ENCODE results near the gene RABEP2. TPM values are rescaled to one million over a fixed set of nuclear protein-coding genes. Genes with fewer than 3 reads are reported as not detected.

Gene RABEP2
- total and polyA plus RNA-seq, 9 of the 15 experiments (the other 6 are each of a cell fraction or from before 2014, with no cell fraction given), result 0.15 to 13.4 (median 3.5) TPM

GRCh38 chr16:28873543-28874201 is 51.4 kb downstream of the RABEP2 start:
- WGBS (ENCODE audit: insufficient coverage, low coverage, missing lambda C conversion rate), result 64% methylated on average over 15 of the region's 18 CpGs
- intact Hi-C loops (cut with micrococcal nuclease) (loop anchor here (5.0 kb wide), 1 partner anchor 74 kb away; no protein-coding TSS in a partner anchor), in situ Hi-C loops (cut with MboI) (no loop called here)
- Histone ChIP-seq H3K27me3 (ENCODE audit: control insufficient read depth in 2 of 2, insufficient read depth in 2 of 2, low read length in 2 of 2) (no peaks in the 10 kb centered on the region; a peak in 1 of 5 replicates), H3K36me3 (ENCODE audit: control insufficient read depth, insufficient read depth, low read length) (peaks cover 59% of the 10 kb centered on the region; the same call in 2 of the 3 replicates), H3K79me2 (ENCODE audit: control insufficient read depth, insufficient read depth, low read length) (0 out of 3 replicates have a peak, but pooled peaks cover under 1% of the 10 kb centered on the region), H3K9me3 (replicated peaks; ENCODE audit: control insufficient read depth, insufficient read depth, low read depth, low read length) (no peaks in the 10 kb centered on the region), H3K4me2 (ENCODE audit: insufficient read depth, low read length) (no peak overlapping the region), H3K9ac (ENCODE audit: insufficient read depth in 1 of 2, low read depth in 2 of 2, low read length in 2 of 2) (no peak overlapping the region; a peak in 1 of 4 replicates), H3K4me1 (replicated peaks in 1 of 2; ENCODE audit: control insufficient read depth in 2 of 2, insufficient read depth in 2 of 2, low read length in 2 of 2) (peaks cover under 1 to 52% of the 10 kb centered on the region in 2 experiments; a peak in 4 of 5 replicates), H2AFZ (ENCODE audit: low read depth, low read length) (no peak overlapping the region), H3K9me1 (ENCODE audit: control insufficient read depth, insufficient read depth, low read length) (no peaks in the 10 kb centered on the region), H4K20me1 (replicated peaks; ENCODE audit: control insufficient read depth, insufficient read depth, low read length) (no peaks in the 10 kb centered on the region), H3K4me3 (no peak overlapping the region), H3K27ac (ENCODE audit: extremely low read depth, low read depth, low read length) (no peak overlapping the region)
- TSS peak; percentile 45 for BruUV-seq (replicated peaks)
- DNase-seq (ENCODE audit: extremely low read depth in 1 of 4, low spot score in 3 of 4) (peak; percentile 63 to 85 (median 80)), ATAC-seq (peak; percentile 92), FAIRE-seq (peak; percentile 6)
- POLR2A ChIA-PET, result interaction anchor here (0.7 to 6.9 kb wide), 2 partner anchors 10 to 20 kb away, joined by 3 to 58 read pairs; partner anchors contain the start of gene SH2B1
- CTCF ChIA-PET (ENCODE audit: low intra/inter-chr PET ratio), result interaction anchor here (1.4 kb wide), 1 partner anchor 72 kb away, joined by 10 read pairs; no protein-coding TSS in a partner anchor
- TF ChIP-seq CC2D1A (IDR thresholded peaks at IDR 0.05), result no peak
- TF ChIP-seq ZBTB7A (IDR thresholded peaks at IDR 0.05; ENCODE audit: borderline replicate concordance, control insufficient read depth, low read depth, low read length), result peak; percentile 74; the same call in 1 of the 2 replicates
- TF ChIP-seq ZBTB5 (IDR thresholded peaks at IDR 0.05), result no peak
- peak; percentile 24; the same call in 1 of the 2 replicates for TF ChIP-seq RBFOX2 (IDR thresholded peaks at IDR 0.05; ENCODE audit: low read depth, low read length)
- no peak for TF ChIP-seq HMG20A (CRISPR knock-in tag; conservative IDR thresholded peaks at IDR 0.05)
- no peak for TF ChIP-seq ZNF253 (CRISPR knock-in tag; conservative IDR thresholded peaks at IDR 0.05)
- TF ChIP-seq MAZ (CRISPR knock-in tag; conservative IDR thresholded peaks at IDR 0.05 in 1 of 2, IDR thresholded peaks at IDR 0.05 in 1 of 2), result peak; percentile 64 to 78; a peak in 3 of 4 replicates
- no peak for TF ChIP-seq ZNF584 (CRISPR knock-in tag; IDR thresholded peaks at IDR 0.05; ENCODE audit: low read depth)
- TF ChIP-seq ID3 (CRISPR knock-in tag; IDR thresholded peaks at IDR 0.05), result no peak
- no peak for TF ChIP-seq ID3 (tag; IDR thresholded peaks at IDR 0.05)
- TF ChIP-seq SMAD4 (CRISPR knock-in tag; conservative IDR thresholded peaks at IDR 0.05), result no peak
- TF ChIP-seq PRDM10 (IDR thresholded peaks at IDR 0.05; ENCODE audit: partially characterized antibody), result peak; percentile 57
- TF ChIP-seq, protein P1, sequence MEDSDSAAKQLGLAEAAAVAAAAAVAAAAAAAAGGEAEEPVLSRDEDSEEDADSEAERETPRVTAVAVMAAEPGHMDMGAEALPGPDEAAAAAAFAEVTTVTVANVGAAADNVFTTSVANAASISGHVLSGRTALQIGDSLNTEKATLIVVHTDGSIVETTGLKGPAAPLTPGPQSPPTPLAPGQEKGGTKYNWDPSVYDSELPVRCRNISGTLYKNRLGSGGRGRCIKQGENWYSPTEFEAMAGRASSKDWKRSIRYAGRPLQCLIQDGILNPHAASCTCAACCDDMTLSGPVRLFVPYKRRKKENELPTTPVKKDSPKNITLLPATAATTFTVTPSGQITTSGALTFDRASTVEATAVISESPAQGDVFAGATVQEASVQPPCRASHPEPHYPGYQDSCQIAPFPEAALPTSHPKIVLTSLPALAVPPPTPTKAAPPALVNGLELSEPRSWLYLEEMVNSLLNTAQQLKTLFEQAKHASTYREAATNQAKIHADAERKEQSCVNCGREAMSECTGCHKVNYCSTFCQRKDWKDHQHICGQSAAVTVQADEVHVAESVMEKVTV (CRISPR knock-in tag; IDR thresholded peaks at IDR 0.05), result peak; percentile 19; the same call in 1 of the 2 replicates
